Measurements from ENCODE around the gene SREK1.

- TF ChIP-seq CTCF (IDR thresholded peaks at IDR 0.05; ENCODE audit: low read depth, low read length, poor library complexity, severe bottlenecking), result no peak
- no peak for TF ChIP-seq EZH2phosphoT487 (IDR thresholded peaks at IDR 0.05; ENCODE audit: borderline replicate concordance, low read length)
These were observed at the start of gene SREK1 for GRCh38 chr5:66144074-66144833.
